Testis (tissue), 2 donors: Measurements from ENCODE around the gene LALBA.

ENCODE experiments used
- CTCF ChIP-seq, 3 experiments: fragments of 450-650 bp in 2 of 3; fragments of 200-600 bp in 1 of 3; sonication (generic) in 1 of 3; IDR thresholded peaks; one replicate each; pipeline ENCODE4 v1.5.1; 2016 to 2019; ENCODE audit warnings: antibody characterized with exemption in 3 of 3, mild to moderate bottlenecking in 2 of 3, moderate library complexity in 1 of 3
- POLR2A ChIP-seq: fragments of 450-650 bp; IDR thresholded peaks from one replicate; pipeline ENCODE4 v1.6.1; 2017; ENCODE audit warnings: antibody characterized with exemption, mild to moderate bottlenecking, moderate library complexity

GRCh38 chr12:48592591-48593086 lies 22.8 kb upstream of the LALBA start:
- TF ChIP-seq CTCF (IDR thresholded peaks at IDR 0.05): no peak
- no peak for TF ChIP-seq POLR2A
